Dermis blood vessel endothelial cell (primary cell): ENCODE data around the gene OBP2A. TPM values are rescaled to one million over a fixed set of nuclear protein-coding genes. Genes with fewer than 3 reads are reported as not detected.
"Not testable (repeated sequence)": the region's sequence is repeated elsewhere in the genome, so short reads cannot be mapped to it uniquely, and the experiment has no call there.

ENCODE experiments used
- DNase-seq: peaks from one replicate; pipeline ENCODE4 v3.0.0; 2010
- total RNA-seq: library from RNA; depleted of rRNA; stranded (reverse); fragments of >200 nt; gene quantifications from 2 replicates; pipeline ENCODE4 v1.2.3, GENCODE V29; 2014

Gene OBP2A
- total RNA-seq, 1 donor from 2014 or later: not detected

DNA sequence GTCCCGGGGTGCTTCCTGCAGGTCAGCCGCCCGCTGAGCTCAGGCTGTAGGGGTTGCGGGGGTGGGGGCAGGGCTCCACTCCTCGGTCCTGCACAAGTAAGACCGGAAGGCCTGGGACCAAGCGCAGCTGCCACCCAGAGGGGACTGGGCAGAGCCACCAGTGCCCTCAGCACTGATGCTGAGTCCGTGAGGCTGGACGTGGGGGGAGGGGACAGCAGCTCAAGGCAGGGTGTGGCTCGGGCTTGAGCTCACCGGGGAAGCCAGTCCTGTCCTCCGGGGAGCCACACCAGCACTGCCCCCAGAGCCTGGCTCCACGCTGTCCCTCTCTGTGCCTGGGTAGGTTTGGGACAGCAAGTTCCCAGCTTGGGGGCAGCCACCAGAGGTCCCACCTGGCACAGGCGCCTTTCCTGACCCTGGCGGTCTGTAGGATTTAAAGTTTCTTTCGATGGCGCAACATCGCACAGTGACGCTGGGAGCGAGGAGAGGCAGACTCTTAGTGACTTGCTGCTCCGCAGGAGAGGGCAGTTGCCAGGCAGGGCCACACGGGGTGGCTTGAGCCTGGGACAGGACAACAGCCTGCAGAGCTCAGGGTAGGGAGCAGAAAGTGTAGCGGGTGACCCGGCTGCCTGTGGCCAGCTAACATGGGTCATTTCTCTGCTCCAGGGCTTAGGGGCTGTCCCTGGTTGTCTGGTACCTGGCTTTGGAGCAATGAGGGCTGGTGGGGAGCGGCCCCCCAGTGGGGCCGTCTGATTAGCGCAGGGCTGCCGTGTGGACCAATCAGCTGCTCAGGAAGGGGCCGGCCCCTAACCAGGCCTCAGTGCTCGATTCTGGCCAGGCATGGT, 19.0 kb upstream of the OBP2A start:
- DNase-seq: no peak

DNA sequence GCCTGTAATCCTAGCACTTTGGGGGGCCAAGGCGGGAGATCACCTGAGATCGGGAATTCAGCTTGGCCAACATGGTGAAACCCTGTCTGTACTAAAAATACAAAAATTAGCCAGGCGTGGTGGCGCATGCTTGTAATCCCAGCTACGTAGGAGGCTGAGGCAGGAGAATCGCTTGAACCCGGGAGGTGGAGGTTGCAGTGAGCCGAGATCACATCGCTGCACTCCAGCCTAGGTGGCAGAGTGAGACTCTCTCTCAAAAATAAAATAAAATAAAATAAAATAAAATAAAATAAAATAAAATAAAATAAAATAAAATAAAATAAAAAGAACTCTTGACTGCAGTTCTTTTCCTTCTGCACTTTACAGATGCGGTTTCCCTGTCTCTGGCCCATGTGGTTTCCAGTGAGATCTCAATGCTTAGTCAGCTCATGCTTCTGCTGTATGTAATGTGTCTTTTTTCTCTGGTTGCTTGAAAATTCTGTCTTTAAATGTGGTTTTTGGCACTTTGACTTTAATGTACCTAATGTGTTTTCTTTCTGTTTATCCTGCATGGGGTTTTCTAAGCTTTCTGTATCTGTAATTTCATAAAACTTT, 17.0 kb upstream of the OBP2A start:
- not testable (repeated sequence) for DNase-seq

GRCh38 chr9:135530146-135530545, 15.8 kb upstream of the OBP2A start:
- no peak for DNase-seq

GRCh38 chr9:135531096-135531495, 14.8 kb upstream of the OBP2A start:
- no peak for DNase-seq

- DNase-seq: no peak
Measured at GRCh38 chr9:135533113-135533512, 12.8 kb upstream of the OBP2A start.

DNA sequence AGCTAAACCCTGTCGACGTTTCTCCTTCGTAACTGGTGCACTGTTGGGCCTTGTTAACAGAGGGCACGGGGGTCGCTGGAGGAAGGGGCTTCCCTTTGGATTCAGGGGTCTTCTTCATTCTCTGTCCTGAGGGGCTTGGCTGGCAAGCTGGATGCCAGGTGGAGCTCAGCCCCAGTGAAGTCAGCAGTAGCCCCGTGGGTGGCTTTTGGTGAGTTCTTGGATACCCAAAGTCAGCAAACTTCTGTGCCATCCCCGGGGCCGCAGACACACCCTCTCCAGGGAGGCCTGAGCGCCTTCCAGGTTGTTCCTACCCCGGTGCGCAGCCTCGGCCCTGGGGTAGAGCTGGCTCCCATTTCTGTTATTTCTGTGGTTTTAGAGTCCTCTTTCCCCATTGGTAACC, 12.3 kb upstream of the OBP2A start:
- DNase-seq: no peak

DNA sequence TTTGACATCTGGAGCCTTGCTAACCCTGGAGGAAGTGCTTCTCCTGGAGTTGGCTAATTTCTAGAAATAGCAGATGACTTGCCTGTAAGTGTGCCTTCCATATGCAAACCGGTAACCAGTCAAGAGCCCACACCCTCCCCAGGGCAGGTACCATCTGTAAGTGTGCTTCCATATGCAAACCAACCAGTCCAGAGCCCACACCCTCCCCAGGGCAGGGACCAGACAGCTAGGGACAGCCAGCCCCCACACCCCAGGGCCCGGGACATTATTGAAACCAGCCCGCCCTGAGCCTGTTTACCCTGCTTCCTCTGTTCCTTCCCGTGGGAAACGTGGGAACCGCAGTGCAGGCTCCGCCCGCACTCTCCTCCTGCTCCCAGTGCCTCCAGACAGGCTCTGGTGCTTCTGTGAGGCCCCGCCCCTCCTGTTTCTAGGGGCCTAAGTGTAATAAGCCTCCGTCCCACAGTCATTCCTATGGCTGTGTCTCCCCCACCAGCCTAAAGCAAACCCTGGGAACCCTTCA, 11.7 kb upstream of the OBP2A start:
- not testable (repeated sequence) for DNase-seq

- not testable (repeated sequence) for DNase-seq
Measured at GRCh38 chr9:135534826-135535225, 11.1 kb upstream of the OBP2A start.

DNA sequence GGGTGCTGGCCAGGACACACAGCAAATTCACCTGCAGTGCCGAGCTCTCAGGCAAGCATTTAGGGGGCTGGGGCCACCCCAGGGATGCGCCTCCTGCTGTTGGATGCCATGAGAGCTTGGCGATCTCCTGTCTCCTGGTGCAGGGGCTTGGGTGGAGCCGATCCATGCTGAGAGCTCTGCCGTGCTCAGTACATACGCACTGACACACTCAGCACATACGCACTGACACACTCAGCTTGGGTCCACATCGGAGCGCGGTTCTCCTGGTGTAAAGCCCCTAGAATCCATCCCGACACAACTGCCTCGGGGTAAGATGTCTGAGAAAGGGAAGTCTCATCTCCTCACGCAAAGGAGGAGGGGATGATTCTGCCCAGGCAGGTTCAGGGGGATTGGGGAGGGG, 10.3 kb upstream of the OBP2A start:
- not testable (repeated sequence) for DNase-seq

- no peak for DNase-seq
Measured at GRCh38 chr9:135536216-135536615, 9.7 kb upstream of the OBP2A start.

DNA sequence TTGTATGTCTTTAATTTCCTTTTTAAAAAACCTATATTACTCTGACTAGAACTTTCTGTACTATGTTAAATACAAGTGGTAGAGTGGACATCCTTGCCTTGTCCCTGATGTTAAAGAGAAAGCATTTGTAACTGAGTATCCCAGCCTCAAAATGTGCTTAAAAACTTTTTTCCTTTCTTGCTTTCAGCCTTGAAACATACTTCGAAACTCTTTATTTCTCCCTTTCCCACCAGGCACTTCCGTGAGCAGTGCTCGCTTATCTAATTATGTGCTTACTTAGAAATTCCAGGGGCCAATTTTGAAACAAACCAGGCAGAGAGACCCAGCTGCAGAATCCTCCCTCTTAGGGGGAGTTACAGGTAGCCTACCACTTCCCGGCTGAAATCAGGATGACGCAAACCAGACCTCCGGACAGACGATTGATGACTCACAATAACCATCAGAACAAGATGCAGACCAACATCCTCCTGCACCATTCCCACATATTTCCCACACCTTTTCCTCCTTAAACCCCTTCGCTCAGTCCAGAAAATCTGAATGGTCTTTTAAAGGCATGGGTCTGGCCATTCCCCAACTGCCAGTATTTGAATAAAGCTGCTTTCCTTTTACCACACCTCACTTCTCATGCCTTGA, 2.5 kb upstream of the OBP2A start:
- DNase-seq: peak; percentile 16

- DNase-seq: no peak
Measured at GRCh38 chr9:135544981-135545635, 818 bp upstream of the OBP2A start.

- DNase-seq: not testable (repeated sequence)
Measured at GRCh38 chr9:135546792-135547617, 1.1 kb downstream of the OBP2A start.

DNA sequence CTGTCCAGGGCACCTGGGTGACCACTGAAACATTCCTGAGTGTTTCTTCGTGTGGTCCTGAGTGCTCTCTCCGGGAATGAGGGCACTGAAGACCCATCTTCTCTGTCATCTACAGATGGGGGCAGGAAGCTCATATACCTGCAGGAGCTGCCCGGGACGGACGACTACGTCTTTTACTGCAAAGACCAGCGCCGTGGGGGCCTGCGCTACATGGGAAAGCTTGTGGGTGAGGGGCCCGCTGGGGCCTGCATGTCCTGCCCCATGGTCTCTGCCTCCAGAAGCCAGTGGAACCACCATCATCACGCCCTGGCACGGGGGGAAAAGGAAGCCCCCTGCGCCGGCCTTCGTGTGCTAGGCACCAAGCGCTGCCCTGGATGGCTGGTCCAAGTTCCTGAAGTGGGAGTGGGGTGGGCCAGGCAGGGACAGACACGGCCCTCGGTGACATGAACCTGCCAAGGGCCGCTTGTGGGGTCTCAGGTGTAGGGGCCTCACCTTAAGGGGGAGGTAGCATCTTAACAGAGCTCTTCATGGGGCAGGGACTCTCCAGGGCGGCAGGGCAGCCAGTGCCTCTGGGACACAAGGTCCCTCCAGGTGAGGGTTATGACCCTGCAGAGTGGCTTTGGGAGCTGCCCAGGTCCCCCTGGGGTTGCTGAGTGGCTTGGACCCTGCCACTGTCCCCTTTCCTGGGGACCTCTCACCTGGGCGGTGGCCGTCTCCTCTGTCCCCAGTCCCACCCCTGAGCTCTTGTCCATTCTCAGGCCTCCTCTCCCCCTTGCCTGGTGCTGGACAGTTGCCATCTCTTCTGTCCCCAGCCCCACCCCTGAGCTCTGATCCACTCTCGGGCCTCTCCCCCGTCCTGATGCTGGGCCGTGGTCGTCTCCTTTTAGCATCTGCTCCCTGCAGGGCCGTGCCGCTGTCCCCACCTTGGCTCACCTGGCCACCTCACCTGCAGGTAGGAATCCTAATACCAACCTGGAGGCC, 2.1 kb downstream of the OBP2A start:
- no peak for DNase-seq

DNA sequence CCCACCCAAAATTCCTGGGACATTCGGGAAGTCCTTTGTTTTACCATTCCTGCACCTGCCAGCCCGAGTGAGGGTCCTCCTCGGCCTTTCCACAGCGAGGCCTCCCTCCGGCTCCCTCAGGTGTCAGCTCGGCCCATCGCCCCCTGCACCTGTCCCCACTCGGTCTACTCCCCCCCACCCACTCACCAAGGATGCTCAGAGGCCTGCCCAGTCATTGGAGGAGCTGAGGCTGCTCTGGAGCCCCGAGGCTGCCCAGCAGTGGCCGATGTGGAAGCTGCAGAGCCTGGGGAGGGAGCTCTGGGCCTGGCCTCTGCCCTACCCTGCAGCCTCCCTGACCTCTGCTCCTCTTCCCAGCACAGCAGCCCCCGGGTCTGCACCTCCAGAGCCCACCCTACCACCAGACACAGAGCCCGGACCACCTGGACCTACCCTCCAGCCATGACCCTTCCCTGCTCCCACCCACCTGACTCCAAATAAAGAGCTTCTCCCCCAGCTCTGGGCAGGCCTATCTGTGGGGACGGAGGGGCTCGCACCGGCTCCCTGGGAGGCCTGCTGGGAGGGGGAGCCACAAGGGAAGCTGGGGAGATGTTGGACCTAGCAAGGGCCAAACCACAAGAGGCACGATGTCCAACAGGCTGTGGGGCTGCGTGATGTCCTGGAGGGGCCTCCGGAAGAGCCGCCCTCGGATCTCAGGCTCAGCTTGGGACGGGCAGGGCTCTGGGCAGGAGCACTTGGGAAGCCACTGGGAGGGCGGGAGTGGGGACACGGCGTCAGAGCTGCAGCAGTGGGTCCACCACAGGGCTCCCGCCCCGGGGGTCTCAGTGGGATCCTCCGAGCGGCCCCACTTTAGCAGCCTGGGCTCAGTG, 3.8 kb downstream of the OBP2A start:
- DNase-seq: not testable (repeated sequence)

DNA sequence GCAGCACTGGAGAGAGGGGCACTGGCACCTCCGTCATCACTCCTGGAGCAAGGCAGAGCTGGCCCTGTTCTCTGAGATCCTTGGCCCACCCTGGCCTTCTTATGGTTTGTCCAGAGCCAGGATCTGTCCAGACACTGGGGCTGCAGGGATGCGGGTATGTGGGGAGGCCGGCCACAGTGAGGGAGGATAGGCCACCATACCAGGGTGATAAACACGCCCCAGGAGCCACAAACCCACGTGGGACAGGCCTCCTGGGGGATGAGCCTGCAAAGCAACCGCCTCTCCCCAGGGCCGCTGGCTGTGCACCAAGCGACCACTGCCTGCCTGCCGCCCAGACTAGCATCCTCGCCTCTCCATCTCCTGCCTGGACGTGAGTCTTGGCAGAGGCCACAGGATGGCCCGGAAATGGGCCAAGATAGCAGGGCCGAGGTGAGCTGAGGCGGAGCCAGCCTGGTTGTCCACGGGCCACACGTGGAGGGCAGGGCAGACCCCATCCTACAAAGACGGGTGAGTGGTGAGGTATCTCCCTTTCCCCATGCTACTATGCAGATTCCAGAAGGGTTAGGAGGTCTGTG, 4.5 kb downstream of the OBP2A start:
- no peak for DNase-seq

DNA sequence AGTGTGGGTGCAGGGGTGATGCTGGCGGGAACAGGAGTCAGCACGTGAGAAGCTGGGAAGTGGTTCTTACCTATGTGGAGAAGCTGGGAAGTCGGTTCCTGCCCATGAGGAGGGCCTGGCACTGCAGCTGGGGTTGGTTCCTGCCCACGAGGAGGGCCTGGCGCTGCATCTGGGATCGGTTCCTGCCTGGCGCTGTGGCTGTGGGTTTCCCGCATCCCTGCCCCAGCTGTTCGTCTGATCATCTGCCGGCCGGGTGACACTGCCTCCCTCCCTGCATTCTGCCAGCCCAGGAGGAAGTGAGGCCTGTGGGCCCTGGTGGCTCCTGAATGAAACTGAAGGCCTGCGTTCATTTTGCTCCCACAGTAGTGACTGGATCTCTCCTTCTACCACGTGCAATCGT, 5.1 kb downstream of the OBP2A start:
- DNase-seq: no peak

DNA sequence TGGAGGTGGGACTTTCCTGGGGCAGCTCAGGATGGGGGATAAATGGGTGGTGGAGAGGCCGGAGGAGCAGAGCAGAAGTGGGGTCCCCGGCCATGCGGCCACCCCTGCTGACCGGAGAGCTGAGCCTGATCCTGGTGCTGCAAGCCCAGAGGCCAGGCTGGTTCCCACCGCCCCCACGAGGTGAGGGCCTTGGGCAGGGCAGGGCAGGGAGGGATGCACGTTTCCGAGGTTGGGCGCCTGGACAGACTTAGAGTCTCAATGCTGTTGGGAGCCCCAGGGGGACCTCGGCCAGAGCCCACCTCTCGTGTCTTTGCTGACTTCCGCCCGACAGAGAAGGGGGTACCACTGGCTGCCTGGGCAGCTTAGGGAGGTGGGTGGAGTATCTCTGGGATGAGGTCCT, 5.5 kb downstream of the OBP2A start:
- no peak for DNase-seq

- no peak for DNase-seq
Measured at GRCh38 chr9:135552021-135552697, 6.2 kb downstream of the OBP2A start.
